Esophagus muscularis mucosa (tissue), 4 donors: ENCODE data around the gene FXYD6. TPM values are rescaled to one million over a fixed set of nuclear protein-coding genes. Genes with fewer than 3 reads are reported as not detected.

ENCODE experiments used
- DNase-seq: peaks from one replicate; pipeline ENCODE4 v3.0.0-alpha.2; 2017; ENCODE audit errors: extremely low spot score
- H3K27ac ChIP-seq, 4 donors: fragments of 200-600 bp; sonication (generic); replicated peaks in 1 of 4; 1 replicate in 3 of 4; 2 replicates in 1 of 4; pipeline ENCODE4 v1.5.1; 2016 to 2019; ENCODE audit warnings: mild to moderate bottlenecking in 1 of 4
- H3K27me3 ChIP-seq, 4 donors: fragments of 200-600 bp; sonication (generic); one replicate each; pipeline versions ENCODE4 v1.5.1 to v1.6.0; 2016 to 2019
- H3K36me3 ChIP-seq, 4 donors: fragments of 200-600 bp; sonication (generic); one replicate each; pipeline ENCODE4 v1.5.1; 2016 to 2019
- H3K4me1 ChIP-seq, 4 donors: fragments of 200-600 bp; sonication (generic); one replicate each; pipeline ENCODE4 v1.5.1; 2016 to 2019
- H3K4me3 ChIP-seq, 4 donors: fragments of 200-600 bp; sonication (generic); 1 replicate in 2 of 4; 2 replicates in 2 of 4; pipeline ENCODE4 v1.5.1; 2016 to 2019; ENCODE audit warnings: mild to moderate bottlenecking in 4 of 4, moderate library complexity in 1 of 4
- H3K9me3 ChIP-seq, 4 donors: fragments of 200-600 bp; sonication (generic); 1 replicate in 3 of 4; 2 replicates in 1 of 4; pipeline ENCODE4 v1.5.1; 2016 to 2019
- EP300 ChIP-seq: sonication (generic); formaldehyde crosslinking; IDR thresholded peaks from one replicate; pipeline ENCODE4 v1.6.1; 2017; ENCODE audit warnings: antibody characterized with exemption
- POLR2A ChIP-seq: fragments of 450-650 bp; IDR thresholded peaks from one replicate; pipeline ENCODE4 v1.6.1; 2017; ENCODE audit warnings: antibody characterized with exemption, moderate library complexity, mild to moderate bottlenecking, low read depth
- POLR2AphosphoS5 ChIP-seq, 2 donors: sonication (generic); formaldehyde crosslinking; IDR thresholded peaks; one replicate each; pipeline ENCODE4 v1.6.1; 2017; ENCODE audit warnings: antibody characterized with exemption in 2 of 2
- WGBS: methylation state at CpG from one replicate; pipeline ENCODE4 v1.1.5; 2018; 5-methylcytosine and 5-hydroxymethylcytosine counted together
- intact Hi-C: fragments of 100-400 bp; cut with DNase I; formaldehyde crosslinking; loops from one replicate; pipeline ENCODE4 v1.15.1; 2023
- total RNA-seq, 4 donors: library from RNA; depleted of rRNA; stranded (reverse); fragments of >200 nt; gene quantifications; one replicate each; pipeline versions ENCODE4 v1.1.0 to v1.2.1, GENCODE V29; 2016
- TF ChIP-seq, protein P1 (sequence below), 3 experiments: fragments of 200-600 bp in 2 of 3; fragments of 450-650 bp in 1 of 3; sonication (generic) in 2 of 3; IDR thresholded peaks; one replicate each; pipeline ENCODE4 v1.5.1; 2017 to 2019; ENCODE audit warnings: antibody characterized with exemption in 3 of 3, mild to moderate bottlenecking in 2 of 3, moderate library complexity in 1 of 3

The FXYD6 gene
- total RNA-seq, 4 donors from 2014 or later = 78.9 to 105 (median 91.5) TPM

DNA sequence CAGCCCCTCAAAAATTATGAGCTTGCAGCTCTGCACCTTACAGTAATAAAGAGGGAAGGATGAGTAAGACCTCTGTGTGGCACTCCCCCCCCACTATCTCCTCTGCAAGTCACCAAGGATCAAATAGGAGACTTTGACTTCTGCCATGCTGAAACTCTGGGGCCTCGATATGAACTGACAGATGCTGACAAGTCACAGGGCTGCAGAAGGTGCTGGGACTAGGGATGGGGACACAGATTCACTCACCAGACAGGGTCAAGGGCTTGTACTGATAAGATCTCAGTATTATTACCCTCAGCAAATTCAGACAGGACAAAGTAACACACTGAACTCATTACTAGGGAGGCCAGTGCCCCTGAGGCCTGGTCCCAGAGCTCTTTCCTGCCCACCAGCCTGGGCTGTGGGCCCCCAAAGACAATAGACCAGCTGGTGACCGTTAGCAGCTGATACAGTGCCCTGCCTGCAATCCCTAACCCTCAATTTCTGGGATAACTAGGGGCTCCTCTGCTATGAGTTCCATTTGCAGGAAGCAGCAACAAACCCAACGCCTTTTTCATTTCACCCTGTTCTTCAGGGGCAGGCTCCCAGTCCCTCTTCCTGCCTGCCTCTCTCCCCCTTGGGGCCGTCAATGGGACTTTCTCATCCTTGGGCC lies 32.6 kb upstream of the FXYD6 start:
- H3K27me3 ChIP-seq = peaks cover 0 to 10% (median 0%) of the 10 kb centered on the region in 4 donors
- 85% methylated on average over 3 of the region's 4 CpGs for WGBS
- TF ChIP-seq, protein P1, sequence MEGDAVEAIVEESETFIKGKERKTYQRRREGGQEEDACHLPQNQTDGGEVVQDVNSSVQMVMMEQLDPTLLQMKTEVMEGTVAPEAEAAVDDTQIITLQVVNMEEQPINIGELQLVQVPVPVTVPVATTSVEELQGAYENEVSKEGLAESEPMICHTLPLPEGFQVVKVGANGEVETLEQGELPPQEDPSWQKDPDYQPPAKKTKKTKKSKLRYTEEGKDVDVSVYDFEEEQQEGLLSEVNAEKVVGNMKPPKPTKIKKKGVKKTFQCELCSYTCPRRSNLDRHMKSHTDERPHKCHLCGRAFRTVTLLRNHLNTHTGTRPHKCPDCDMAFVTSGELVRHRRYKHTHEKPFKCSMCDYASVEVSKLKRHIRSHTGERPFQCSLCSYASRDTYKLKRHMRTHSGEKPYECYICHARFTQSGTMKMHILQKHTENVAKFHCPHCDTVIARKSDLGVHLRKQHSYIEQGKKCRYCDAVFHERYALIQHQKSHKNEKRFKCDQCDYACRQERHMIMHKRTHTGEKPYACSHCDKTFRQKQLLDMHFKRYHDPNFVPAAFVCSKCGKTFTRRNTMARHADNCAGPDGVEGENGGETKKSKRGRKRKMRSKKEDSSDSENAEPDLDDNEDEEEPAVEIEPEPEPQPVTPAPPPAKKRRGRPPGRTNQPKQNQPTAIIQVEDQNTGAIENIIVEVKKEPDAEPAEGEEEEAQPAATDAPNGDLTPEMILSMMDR (IDR thresholded peaks at IDR 0.05) = no peak
- no peak for TF ChIP-seq POLR2AphosphoS5 (IDR thresholded peaks at IDR 0.05)
- no peak for TF ChIP-seq POLR2A
- TF ChIP-seq EP300 = no peak
- no peak overlapping the region for H3K4me3 ChIP-seq
- no peaks in the 10 kb centered on the region for H3K9me3 ChIP-seq
- H3K27ac ChIP-seq = no peak overlapping the region
- intact Hi-C loops = no loop called here
- no peaks in the 10 kb centered on the region for H3K36me3 ChIP-seq
- no peak for DNase-seq
- H3K4me1 ChIP-seq = peaks cover 3 to 11% (median 9%) of the 10 kb centered on the region in 4 donors

- peaks cover 3 to 11% (median 9%) of the 10 kb centered on the region in 4 donors for H3K4me1 ChIP-seq
- H3K27me3 ChIP-seq = peaks cover 0 to 10% (median 0%) of the 10 kb centered on the region in 4 donors
- no peaks in the 10 kb centered on the region for H3K9me3 ChIP-seq
- no peaks in the 10 kb centered on the region for H3K36me3 ChIP-seq
- H3K4me3 ChIP-seq = no peak overlapping the region
- DNase-seq = no peak
- 91% methylated on average over 16 of the region's 17 CpGs for WGBS
- no peak for TF ChIP-seq EP300
- TF ChIP-seq POLR2A = no peak
- no peak for TF ChIP-seq POLR2AphosphoS5 (IDR thresholded peaks at IDR 0.05)
- TF ChIP-seq, protein P1 (IDR thresholded peaks at IDR 0.05) = no peak
- intact Hi-C loops = no loop called here
- H3K27ac ChIP-seq = no peak overlapping the region
Observed at GRCh38 chr11:117908109-117908895, 31.8 kb upstream of the FXYD6 start.

DNA sequence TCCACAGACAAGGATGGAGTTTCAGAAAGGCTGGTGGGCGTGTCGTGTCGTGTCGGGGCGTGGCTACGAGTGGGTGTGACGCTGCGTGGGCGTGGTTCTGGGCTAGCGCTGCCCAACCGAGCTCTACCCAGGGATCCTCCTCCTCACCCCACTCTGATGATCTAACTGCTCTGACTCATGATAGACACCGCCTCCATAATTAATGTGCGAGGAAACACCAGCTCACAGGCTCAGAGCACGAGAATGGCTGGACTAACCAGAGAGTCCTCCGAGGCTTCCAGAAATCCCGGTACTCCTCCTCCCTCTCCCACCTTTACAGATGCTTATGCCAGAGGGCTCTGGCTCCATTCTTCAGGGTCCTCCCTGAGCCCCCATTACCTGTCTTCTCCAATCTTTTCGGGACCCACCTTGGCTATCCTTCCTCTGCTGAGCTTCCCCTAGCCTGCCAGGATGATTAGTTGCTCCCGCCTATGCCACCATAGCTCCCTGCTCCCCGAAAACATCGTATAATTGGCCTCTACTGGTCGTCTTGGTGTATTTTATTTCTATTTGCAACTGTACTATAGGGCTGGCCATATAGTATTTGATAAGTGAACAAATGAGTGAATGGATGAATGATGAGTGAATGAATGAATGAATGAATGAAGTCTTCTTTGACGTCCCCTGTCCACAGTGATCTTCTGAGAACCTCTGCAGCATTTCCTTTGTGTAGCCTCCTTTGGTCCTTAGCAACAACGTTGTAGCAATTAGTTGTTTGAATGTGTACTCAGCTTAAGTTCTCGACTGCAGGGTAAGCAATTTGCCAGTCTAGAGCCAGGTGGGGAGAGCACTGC lies 31.0 kb upstream of the FXYD6 start:
- peaks cover 3 to 11% (median 9%) of the 10 kb centered on the region in 4 donors for H3K4me1 ChIP-seq
- H3K27me3 ChIP-seq = peaks cover 0 to 10% (median 0%) of the 10 kb centered on the region in 4 donors
- H3K36me3 ChIP-seq = no peaks in the 10 kb centered on the region
- intact Hi-C loops = no loop called here
- H3K27ac ChIP-seq = peak overlapping the region in 2 of 4 donors; percentile 23 to 31
- peak; percentile 38 to 68 for TF ChIP-seq POLR2AphosphoS5 (IDR thresholded peaks at IDR 0.05)
- TF ChIP-seq EP300 = no peak
- 31% methylated on average over 24 of the region's 24 CpGs for WGBS
- H3K9me3 ChIP-seq = no peaks in the 10 kb centered on the region
- no peak overlapping the region for H3K4me3 ChIP-seq
- peak; percentile 97 for DNase-seq

- TF ChIP-seq, protein P1 (IDR thresholded peaks at IDR 0.05) = no peak
- TF ChIP-seq POLR2AphosphoS5 (IDR thresholded peaks at IDR 0.05) (no peak), POLR2A (no peak), EP300 (no peak)
- intact Hi-C loops = no loop called here
- DNase-seq = no peak
- H3K27ac ChIP-seq = no peak overlapping the region
- H3K4me3 ChIP-seq = no peak overlapping the region
- H3K27me3 ChIP-seq = peaks cover 0 to 8% (median 0%) of the 10 kb centered on the region in 4 donors
- no peaks in the 10 kb centered on the region for H3K36me3 ChIP-seq
- no peaks in the 10 kb centered on the region for H3K9me3 ChIP-seq
- WGBS = 76% methylated on average over 4 of the region's 4 CpGs
- H3K4me1 ChIP-seq = peaks cover 3 to 11% (median 9%) of the 10 kb centered on the region in 4 donors
Observed at GRCh38 chr11:117906710-117907109, 30.3 kb upstream of the FXYD6 start.

GRCh38 chr11:117906126-117906525 lies 29.7 kb upstream of the FXYD6 start:
- no peak for DNase-seq
- H3K4me1 ChIP-seq = peaks cover 3 to 11% (median 9%) of the 10 kb centered on the region in 4 donors
- intact Hi-C loops = no loop called here
- H3K27ac ChIP-seq = no peak overlapping the region
- TF ChIP-seq POLR2A (no peak), POLR2AphosphoS5 (IDR thresholded peaks at IDR 0.05) (no peak), EP300 (no peak)
- TF ChIP-seq, protein P1 (IDR thresholded peaks at IDR 0.05) = no peak
- no peaks in the 10 kb centered on the region for H3K36me3 ChIP-seq
- H3K4me3 ChIP-seq = no peak overlapping the region
- peaks cover 0 to 2% (median 0%) of the 10 kb centered on the region in 4 donors for H3K27me3 ChIP-seq
- WGBS = 89% methylated on average over 2 of the region's 2 CpGs
- no peaks in the 10 kb centered on the region for H3K9me3 ChIP-seq
